Esophagus squamous epithelium (tissue), 4 donors: ENCODE data around the gene PALD1.

Experiments
- POLR2A ChIP-seq, 4 donors: fragments of 450-650 bp; IDR thresholded peaks; one replicate each; pipeline ENCODE4 v1.6.1; 2017; ENCODE audit warnings: antibody characterized with exemption in 4 of 4, mild to moderate bottlenecking in 4 of 4, moderate library complexity in 3 of 4
- TF ChIP-seq, protein P1 (sequence below), 6 experiments: fragments of 450-650 bp in 4 of 6; fragments of 200-600 bp in 2 of 6; sonication (generic) in 2 of 6; IDR thresholded peaks; one replicate each; pipeline ENCODE4 v1.5.1; 2016 to 2019; ENCODE audit warnings: antibody characterized with exemption in 6 of 6, mild to moderate bottlenecking in 4 of 6, moderate library complexity in 4 of 6

DNA sequence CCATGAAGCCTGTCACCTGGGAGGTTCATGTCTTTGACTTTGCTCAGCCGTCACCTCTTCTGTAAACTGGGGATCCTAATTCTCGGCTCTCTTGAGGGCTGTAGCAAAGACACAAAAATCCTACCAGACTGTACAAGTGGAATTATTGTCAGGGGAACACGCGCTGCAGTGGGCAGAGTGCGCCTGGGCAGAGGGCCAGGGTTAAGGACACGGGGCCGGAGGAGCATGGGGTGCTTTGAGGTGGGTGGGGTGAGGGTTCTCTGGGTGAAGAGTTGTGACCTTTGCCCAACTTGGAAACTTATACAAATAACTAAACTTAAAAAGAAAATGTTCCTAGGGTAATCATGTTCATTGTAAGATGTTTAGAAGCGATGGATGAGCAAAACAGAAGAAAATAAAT, 36.0 kb downstream of the PALD1 start:
- TF ChIP-seq, protein P1, sequence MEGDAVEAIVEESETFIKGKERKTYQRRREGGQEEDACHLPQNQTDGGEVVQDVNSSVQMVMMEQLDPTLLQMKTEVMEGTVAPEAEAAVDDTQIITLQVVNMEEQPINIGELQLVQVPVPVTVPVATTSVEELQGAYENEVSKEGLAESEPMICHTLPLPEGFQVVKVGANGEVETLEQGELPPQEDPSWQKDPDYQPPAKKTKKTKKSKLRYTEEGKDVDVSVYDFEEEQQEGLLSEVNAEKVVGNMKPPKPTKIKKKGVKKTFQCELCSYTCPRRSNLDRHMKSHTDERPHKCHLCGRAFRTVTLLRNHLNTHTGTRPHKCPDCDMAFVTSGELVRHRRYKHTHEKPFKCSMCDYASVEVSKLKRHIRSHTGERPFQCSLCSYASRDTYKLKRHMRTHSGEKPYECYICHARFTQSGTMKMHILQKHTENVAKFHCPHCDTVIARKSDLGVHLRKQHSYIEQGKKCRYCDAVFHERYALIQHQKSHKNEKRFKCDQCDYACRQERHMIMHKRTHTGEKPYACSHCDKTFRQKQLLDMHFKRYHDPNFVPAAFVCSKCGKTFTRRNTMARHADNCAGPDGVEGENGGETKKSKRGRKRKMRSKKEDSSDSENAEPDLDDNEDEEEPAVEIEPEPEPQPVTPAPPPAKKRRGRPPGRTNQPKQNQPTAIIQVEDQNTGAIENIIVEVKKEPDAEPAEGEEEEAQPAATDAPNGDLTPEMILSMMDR (IDR thresholded peaks at IDR 0.05): no peak
- TF ChIP-seq POLR2A (IDR thresholded peaks at IDR 0.05): no peak
